Measurements from ENCODE around the gene SCN10A.

- TF ChIP-seq CTCF (IDR thresholded peaks at IDR 0.05): no peak
- TF ChIP-seq POLR2A (IDR thresholded peaks at IDR 0.05): no peak
Observed at GRCh38 chr3:38834110-38834509, 18.1 kb upstream of the SCN10A start.

Data from body of pancreas (tissue), 4 donors.